HG03159 (cell line): ENCODE results near the gene FOSL2.

Experiments
- ATAC-seq: cut with Tn5 transposase; IDR thresholded peaks from one replicate; pipeline ENCODE4 v1.9.1; 2021; ENCODE audit warnings: mild to moderate bottlenecking, moderate library complexity; ENCODE audit not compliant: unreplicated experiment

FOSL2 gene

DNA sequence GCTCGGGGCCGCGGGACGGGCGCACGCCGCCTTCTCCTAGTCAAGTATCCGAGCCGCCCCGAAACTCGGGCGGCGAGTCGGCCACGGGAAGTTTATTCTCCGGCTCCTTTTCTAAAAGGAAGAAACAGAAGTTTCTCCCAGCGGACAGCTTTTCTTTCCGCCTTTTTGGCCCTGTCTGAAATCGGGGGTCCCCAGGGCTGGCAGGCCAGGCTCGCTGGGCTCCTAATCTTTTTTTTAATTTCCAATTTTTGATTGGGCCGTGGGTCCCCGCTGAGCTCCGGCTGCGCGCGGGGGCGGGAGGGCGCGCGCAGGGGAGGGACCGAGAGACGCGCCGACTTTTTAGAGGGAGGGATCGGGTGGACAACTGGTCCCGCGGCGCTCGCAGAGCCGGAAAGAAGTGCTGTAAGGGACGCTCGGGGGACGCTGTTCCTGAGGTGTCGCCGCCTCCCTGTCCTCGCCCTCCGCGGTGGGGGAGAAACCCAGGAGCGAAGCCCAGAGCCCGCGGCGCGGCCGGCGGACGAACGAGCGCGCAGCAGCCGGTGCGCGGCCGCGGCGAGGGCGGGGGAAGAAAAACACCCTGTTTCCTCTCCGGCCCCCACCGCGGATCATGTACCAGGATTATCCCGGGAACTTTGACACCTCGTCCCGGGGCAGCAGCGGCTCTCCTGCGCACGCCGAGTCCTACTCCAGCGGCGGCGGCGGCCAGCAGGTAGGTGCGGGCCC lies 617 bp downstream of the FOSL2 start:
- ATAC-seq, result no peak

DNA sequence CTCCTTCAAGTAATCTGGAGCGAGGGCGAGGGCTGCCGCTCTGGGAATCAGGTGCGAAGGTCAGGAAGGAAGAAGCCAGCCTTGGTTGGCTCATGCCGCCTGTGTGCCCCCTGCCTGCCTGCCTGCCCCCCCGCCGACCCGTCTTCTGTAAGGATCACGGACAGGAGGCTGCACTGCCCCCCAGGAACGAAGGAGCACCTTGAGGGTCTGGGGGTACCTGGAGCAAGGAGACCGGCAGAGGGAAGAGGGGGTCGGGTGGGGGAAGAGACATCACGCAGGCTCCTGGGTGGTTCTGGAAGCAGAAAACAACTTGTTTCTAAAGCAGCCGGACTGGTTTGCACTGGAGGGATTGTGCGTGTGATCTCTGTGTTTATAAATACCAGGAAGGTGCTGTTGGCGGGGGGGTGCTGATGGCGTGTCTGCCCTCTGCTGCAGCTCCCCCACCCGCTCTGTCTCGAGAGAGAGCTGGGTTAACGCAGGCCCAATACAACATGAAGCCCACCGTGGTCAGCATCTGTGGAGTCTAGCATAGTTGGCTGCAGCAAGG lies 1.7 kb downstream of the FOSL2 start:
- no peak for ATAC-seq

DNA sequence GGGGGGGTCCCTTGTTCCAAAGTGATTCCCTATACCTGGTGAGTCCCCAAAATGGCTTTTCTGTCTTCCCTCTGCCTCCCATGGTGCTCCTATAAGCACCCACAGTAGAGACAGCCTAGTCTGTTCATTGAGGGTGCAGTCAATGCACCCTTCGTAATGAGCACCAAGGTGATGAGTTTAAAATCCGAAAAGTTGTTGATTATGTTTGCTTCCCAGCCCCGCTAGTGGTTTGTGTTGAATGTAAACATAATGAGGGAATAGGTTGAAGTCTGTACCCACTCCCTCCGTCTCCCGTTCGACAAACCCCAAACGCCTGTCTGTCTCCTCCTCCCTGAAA lies 2.3 kb downstream of the FOSL2 start:
- no peak for ATAC-seq

DNA sequence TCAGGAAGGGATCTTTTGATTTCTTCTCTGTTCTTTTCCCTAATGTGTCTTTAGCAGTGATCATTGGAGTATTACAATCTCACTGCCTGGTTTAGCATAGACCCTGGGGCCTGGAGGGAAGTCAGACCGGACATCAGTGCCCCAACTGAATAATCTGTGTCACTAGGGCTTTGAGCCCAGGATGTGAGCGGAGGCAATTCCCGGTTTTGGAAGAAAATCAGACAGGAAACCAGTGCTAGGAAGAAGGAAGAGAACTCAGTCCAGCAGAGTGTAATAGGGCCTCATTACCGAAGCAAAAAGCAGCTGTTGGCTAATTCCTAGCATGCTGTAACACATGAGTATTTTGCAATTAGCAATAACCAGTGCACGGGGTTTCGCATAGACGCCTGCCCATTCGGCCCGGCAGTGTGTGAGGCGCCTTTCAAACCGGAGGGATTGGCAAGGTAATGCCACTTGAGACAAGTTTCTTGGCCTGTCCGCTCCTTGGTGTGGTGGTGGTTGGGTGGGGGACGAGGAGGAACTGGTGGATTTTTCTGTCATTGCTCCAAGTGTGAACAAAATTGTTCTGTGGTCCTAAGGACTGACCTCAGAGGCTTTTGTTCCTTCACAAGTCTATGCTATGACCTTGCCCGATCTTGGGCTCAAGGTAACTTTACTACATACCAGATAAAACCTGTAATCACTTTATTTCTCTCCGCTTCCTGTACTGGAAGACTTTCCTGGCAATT lies 2.8 kb downstream of the FOSL2 start:
- no peak for ATAC-seq

DNA sequence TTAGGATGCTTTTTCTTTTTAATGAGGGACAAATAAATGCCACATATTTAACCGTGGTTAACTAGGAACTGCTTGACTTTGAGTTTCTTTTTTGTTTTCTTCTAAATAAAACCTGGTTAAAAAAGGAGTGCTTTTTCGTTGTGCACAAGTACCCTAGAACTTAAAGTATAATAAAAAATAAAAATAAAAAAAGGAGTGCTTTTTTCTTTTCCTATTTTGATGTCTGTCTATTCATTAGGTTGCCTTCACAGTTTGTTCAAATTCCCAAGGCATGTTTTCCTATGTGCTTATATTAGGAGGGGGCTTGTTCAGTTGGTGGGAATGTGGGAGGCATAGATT lies 4.4 kb downstream of the FOSL2 start:
- ATAC-seq, result no peak

DNA sequence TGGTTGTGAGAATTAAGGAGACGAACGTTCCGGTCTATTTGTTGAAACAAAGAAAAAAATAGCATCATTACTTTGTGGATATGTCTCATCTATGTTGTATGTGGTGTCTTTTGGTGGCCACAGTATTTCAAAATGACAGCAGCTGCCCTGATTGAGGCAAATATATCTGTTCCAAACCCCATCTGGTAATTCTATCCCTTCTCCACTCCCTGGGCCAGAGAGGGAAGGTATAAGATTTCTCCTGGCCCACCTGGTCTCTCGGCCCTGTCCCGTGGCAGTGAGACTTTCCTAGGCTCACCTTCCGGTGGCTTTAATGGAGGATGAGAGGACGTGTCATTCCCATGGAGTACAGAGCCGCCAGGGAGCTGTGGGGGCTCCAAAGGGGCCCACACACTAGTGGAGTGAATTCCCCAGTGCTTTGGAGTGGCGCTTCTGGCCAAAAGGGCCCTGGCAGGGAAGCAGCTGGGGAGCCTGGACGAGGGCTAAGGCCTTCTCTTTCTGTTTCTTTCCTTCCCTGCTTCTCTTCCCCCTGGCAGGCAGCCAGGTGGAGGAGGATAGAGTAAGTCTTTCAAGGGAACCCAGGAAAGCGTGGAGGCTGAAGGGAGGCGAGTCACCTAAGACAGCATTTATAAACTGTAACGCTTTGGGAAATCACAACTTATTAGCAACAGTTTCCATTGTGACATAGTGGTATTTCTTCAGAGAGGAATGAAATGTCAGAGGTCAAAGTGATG lies 5.6 kb downstream of the FOSL2 start:
- no peak for ATAC-seq

DNA sequence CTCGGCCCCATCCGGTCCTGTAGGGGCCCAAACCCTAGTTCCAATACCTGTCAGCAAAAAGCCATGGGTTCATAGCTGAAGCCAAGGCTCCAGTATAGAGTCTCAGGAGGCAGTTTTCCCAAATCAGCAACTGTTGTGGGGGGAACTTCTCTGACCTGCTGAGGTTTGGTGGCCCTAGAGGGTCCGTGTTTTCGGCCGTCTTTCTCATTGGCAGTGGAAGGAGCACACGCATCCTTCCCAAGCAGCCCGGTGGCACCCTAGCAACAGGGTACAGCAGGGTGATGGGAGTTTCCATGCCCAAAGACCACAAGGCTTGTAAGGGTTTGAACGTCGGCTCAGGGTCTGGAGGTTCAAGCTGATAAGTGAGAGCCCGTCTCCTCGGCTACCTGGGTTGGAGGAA lies 6.6 kb downstream of the FOSL2 start:
- ATAC-seq, result no peak

DNA sequence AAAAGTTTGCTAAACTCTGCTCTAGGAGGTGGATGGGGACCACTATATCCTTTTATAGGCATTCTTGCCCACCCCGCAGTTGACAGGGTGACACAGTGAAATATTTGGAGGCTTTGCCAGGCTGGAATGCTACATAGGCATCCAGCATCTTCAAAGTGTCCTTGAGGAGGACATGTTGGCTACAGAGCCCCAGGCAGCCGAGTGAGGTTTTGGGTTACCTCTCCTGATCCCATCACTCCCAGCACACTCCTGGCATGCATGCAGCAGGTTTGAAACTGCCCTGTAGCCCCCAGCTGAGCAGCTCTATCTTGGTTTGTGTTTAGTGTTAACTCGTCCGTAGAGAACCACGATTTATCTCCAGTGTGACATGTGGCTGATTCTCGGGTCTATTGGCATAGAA lies 7.3 kb downstream of the FOSL2 start:
- no peak for ATAC-seq

DNA sequence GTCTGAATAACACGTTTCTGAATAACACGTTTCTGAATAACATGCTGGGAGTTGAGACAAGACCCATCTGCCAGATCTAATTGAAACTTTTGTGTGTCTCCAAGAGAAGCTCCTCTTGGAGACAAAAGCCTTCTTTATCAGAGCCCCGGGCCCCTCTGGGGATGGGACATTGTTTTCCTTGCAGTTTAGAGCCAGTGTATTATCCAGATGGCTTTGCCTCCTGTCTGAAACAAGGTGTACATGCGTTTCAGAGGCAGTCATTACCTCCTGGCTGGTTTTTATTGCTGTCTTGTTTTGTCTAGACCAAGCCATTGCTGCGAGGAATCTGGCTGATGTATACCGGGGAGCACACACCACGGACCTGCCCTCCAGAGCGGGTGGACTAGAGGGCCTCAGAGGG lies 7.8 kb downstream of the FOSL2 start:
- ATAC-seq, result no peak

DNA sequence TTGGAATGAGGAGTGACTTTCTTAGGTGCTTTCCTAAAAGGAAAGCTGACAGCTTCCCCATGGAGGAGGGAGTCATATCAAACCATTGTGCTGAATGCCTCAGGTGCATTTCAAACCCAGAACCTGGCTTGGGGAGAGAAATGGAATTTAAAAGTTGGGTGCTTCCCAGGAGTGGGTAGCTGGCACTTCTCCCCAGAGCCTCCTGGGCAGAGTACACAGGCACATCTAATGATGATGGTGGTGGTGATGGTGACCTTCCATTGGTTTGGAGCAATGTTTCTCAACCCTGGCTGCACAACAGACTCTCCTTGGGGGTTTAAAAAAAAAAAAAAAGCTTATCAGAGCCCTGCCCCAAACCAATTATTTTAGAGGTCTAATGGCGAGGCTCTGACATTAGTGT lies 8.3 kb downstream of the FOSL2 start:
- ATAC-seq, result no peak

DNA sequence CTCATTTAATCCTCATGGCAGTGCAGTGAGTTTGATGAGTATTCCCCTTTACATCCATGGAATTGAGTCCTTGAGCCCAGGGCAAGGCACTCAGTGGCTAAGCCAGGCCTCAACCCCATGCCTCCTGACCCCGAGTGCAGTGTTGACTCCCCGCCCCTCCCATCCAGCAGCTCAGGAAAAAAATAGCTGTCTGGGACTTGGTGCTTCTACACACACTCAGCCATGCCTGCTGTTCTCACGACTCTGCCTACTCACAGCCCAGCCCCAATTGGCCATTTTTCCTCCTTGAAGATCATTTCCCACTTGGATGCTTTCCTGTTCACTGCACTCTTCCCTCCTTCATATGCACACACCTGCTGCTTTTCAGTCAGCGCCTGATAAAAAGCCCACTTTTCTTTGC lies 8.8 kb downstream of the FOSL2 start:
- ATAC-seq, result no peak

DNA sequence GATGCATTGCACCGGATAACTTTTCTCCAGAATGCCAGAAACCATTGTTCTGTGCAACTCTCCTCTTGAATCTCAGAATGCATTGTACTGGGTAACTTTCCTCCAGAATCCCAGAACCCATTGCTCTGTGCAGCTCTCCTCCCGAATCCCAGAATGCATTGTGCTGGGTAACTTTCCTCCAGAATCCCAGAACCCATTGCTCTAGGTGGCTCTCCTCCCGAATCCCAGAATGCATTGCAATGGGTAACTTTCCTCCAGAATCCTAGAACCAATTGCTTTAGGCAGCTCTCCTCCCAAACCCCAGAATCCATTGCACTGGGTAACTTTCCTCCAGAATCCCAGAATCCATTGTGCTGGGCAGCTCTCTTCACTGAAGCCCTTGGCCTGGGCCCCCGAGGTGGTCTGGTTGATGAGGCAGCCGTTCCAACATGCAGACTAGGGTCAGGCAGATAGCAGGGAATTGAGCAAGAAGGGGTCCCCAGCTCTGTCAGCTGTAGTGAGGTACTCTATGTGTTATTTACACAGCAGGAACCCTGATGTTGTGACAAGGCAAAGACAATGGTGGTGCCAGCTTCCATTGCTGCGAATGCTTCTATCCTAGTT lies 9.4 kb downstream of the FOSL2 start:
- ATAC-seq, result no peak

DNA sequence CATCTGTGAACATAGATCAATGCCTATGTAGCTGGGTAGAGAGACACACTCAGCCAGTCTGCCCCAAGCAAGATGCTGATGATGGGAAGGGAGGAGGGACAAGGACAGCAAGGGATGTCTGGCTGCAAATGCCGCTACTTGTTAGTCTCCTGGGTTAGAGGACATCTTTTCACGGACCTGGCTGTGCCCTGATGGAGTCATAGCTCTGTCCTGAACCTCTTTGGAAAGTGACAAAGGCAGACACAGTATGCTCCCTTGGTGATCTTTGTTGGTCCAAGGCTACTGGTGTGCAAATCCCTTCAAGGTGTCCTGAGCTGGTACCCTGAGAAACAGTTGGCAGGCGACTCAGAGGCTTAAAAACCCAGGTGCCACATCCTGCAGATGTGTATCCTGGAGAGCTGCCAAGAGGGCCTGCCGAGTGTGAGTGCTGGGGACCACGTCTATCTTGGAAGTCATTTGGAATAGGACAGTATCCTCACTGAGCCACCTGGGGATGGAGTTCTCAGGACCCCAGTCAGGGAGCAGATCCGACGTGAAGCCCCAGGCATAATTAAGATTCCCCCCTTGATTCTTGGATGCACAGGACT lies 10.8 kb downstream of the FOSL2 start:
- ATAC-seq, result no peak

DNA sequence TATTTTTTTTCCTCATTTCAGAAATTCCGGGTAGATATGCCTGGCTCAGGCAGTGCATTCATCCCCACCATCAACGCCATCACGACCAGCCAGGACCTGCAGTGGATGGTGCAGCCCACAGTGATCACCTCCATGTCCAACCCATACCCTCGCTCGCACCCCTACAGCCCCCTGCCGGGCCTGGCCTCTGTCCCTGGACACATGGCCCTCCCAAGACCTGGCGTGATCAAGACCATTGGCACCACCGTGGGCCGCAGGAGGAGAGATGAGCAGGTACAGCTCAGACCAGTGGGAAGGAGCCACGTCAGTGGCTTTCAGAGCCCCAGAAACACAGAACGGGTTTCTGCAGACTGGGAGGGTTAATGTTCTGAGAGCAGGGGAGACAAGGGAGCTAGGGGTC lies 11.4 kb downstream of the FOSL2 start:
- no peak for ATAC-seq

DNA sequence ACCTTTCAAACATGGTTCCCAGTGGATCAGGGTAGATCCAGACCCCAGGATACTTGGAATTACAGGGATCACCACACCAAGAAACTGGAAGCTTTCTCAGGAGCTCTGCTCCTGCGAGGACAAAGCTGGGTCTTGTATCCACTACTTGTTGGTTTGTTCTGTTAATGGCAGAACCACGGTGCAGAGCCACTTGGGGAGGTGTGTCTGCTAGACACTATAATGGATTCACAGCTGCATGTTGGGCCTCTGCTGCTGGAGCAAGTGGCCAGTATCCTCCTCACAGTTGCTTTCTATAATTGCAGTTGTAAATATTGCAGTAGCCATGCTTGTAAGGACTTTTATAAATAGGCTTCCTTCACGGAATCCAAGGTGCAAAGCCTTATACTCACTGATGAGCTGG lies 12.9 kb downstream of the FOSL2 start:
- no peak for ATAC-seq

DNA sequence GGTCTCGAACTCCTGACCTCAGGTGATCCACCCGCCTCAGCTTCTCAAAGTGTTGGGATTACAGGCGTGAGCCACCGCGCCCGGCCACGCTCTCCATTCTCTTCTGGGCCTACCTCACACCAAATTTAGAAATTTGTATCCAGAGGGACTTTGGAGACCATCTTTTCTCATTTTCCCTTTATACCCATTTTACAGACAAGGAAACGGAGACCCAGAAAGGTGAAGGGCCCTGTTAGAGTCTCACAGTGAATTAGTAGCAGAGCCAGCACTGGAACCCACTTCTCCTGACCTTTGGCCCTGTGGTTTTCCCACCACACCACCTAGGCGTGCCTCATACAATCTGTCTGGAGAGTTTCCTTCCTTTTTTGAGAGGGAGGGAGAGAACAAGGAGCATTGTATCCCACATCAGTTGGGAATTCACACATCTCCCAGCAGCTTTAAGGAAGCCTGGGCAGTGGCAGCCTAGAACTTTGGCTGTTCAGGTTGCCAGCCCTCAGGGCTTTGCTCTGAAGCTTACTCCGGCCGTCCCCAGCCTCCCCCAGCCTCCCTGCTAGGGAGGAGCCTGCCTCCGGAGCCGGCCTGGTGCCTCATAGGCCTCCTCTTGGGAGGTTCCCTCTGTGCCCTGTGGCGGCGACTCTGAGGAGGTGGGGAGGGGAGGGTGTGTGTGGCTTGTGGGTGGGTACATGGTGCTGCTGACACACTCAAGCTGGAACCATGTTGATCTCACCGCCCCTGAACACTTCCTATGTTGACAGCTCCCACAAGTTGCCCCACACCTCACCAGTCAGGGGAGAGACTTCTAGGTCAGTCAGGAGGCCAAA lies 13.8 kb downstream of the FOSL2 start:
- no peak for ATAC-seq

DNA sequence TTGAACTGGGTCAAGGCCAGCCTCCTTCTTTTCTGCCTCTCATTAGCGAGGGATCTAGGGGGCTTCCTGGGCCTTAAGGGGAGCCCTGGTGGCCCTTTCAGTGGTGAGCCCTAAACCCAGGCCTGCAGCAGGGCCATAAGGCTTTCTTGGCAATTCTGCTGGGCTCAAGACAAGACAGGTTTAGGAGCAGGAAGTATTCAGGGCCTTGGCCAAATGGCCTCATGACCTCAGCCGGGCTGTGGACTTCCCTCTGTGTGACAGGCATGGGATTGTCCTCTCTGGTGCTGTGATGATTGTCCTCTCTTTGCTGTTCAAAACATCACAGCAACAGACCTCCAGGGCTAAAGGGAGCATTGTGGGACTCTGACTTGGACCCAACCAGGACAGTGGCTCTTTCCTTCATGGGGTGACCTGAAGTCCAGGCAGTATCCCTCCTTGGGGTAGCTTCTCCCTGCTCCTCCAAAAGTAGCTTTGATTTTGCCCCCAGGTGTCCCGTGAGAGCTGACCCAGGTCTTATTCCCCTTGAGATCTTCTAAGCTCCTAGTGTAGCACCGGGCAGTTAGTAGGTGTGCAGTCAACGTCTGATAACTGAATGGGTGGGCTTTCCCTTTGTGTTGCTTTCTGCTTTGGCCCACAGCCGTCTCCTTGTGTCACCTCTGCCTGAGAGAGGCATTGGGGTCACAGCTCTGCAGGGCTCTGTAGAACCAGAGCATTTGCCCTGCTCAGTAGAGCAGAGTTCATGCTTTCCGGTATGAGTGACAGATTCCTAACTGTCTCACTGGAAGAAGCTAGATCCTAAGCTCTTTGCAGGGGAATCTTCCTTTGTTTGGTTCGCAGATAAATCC lies 14.7 kb downstream of the FOSL2 start:
- ATAC-seq, result no peak

DNA sequence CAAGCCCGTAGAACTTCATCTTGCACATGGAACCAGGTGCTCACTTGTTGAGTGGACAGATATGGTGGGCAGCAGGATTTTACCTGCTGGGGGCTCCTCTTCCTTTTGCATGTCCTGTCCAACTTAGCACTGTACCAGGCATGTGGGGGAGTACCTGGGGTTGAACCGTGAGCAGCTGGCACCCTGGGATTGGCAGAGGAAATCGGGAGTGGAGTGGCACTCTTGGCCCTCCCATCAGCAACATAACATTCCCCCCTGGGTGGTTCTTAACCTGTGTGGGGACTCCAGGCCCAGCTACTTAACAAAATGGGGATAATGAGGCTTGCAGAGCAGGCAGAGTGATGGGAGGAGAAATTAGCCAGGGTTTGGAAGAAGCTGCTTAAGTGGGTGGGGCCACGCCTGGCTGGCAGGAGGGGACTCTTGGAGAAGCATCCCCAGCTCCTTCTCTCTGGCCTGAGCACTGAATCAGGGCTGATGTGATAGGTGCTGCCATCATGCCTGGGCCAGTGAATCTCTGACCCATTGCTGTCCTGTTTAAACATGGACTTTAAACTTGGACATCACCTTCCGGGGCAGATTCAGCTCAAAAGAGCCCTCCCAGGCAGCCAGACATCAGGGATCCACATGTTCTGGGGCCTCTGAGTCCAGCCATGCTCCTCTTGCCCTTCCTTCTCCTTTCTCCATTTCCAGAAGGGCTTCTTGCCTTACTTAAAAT lies 15.5 kb downstream of the FOSL2 start:
- no peak for ATAC-seq
